Body of pancreas (tissue), 4 donors: Measurements from ENCODE around the gene MZF1.

Experiments
- POLR2A ChIP-seq, 3 donors: fragments of 450-650 bp; IDR thresholded peaks; one replicate each; pipeline ENCODE4 v1.6.1; 2016; ENCODE audit warnings: antibody characterized with exemption in 3 of 3, mild to moderate bottlenecking in 2 of 3
- TF ChIP-seq, protein P1 (sequence below), 7 experiments: fragments of 450-650 bp in 4 of 7; fragments of 200-600 bp in 3 of 7; sonication (generic) in 3 of 7; IDR thresholded peaks; one replicate each; pipeline ENCODE4 v1.5.1; 2016 to 2019; ENCODE audit warnings: antibody characterized with exemption in 7 of 7

GRCh38 chr19:58555369-58555885, 17.7 kb downstream of the MZF1 start:
- TF ChIP-seq POLR2A (IDR thresholded peaks at IDR 0.05): no peak
- TF ChIP-seq, protein P1, sequence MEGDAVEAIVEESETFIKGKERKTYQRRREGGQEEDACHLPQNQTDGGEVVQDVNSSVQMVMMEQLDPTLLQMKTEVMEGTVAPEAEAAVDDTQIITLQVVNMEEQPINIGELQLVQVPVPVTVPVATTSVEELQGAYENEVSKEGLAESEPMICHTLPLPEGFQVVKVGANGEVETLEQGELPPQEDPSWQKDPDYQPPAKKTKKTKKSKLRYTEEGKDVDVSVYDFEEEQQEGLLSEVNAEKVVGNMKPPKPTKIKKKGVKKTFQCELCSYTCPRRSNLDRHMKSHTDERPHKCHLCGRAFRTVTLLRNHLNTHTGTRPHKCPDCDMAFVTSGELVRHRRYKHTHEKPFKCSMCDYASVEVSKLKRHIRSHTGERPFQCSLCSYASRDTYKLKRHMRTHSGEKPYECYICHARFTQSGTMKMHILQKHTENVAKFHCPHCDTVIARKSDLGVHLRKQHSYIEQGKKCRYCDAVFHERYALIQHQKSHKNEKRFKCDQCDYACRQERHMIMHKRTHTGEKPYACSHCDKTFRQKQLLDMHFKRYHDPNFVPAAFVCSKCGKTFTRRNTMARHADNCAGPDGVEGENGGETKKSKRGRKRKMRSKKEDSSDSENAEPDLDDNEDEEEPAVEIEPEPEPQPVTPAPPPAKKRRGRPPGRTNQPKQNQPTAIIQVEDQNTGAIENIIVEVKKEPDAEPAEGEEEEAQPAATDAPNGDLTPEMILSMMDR (IDR thresholded peaks at IDR 0.05): no peak
